NCI-H2196 (cell line): ENCODE measurements around the gene MFRP.

Experiments
- DNase-seq: peaks from one replicate; lab custom pipeline; 2025; ENCODE audit not compliant: unreplicated experiment; lab: John Stamatoyannopoulos, UW

Gene MFRP

DNA sequence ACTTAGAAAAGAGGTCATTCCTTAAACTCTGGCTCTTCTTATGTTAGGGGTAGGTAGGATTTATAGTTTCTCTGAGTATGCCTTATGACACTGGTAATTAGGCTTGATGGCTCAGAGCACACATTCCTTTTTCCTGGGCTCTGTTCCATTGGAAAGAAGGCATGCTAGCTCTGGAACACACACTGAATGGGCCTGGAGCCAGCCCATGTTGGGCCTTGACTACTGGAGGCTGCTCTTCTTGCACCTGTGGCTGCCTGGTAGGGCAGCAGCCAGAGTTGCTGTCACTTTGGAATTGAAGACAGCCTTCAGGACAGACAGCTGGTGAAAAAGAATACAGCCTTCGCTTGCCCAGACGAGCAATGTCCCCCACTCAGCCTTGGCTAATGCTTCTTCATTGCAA, 47.8 kb downstream of the MFRP start:
- no peak for DNase-seq

DNA sequence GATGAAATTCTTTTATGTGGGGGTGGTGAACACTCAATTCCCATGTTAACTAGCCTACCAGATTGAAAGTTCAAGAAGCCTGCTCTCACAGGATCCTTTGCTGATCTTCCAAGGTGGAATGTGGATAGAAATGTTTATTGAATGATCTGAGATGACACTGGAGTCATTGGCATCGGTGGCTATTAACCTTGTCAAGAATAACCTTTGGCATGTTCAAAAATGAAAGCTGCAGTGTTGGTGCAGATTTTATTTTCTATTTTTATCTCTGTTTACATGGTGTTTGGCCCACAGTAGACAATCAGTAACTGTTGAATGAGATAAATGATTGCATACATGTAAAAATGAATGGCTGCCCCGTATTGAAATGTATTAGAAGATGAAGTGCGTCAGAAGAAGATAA, 48.6 kb downstream of the MFRP start:
- DNase-seq, result no peak

DNA sequence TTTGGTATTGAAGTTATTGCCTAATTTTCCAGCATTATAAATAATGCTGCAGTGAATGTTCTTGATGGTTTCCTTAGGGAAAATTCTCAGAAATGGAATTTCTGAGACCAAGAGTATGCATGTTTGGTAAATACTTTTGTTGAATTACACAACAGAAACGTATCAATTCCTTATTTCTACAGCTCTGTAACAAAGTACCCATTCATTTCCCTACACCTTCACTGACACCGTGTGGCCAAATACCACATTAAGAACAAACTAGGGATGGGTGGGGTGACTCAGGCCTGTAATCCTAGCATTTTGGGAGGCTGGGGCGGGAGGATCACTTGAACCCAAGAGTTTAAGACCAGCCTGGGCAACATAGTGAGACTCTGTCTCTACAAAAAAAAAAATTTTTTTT, 51.3 kb downstream of the MFRP start:
- DNase-seq, result no peak

DNA sequence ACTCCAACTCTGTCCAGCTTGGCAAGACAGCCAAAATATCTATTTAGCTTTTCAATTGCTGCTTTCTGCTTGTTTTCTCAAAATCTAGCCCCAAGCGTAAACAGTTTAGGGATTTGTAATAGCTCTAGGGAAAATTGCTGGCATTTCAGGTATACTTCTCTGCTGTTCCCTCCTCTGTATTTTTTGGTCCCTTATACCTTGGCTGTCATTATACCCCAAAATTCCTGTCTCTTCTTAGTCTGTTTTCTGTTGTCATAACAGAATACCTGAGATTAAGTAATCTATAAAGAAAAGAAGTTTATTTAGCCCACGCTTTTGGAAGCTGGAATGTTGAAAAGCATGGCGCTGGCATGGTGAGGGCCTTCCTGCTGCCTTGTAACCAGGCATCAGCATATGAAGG, 53.0 kb downstream of the MFRP start:
- no peak for DNase-seq

DNA sequence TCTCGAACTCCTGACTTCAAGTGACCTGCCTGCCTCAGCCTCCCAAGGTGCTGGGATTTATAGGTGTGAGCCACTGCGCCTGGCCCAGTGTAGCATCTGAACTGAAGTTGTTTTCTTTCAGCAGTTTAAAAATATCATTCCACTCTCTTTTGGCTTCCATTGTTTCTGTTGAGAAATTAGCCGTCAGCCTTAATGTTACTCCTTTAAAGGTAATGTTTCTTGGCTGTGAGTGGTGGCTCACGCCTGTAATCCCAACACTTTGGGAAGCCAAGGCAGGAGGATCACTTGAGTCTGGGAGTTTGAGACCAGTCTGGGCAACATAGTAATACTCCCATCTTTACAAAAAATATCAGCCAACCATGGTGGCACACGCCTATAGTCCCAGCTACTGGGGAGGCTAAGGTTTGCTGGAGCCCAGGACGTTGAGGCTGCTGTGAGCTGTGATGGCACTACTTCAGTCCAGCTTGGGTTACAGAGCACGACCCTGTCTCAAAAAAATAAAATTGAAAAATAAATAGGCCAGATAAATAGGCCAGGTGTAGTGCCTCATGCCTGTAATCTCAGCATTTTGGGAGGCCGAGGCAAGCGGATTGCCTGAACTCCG, 55.5 kb downstream of the MFRP start:
- DNase-seq, result no peak
